Kidney (tissue), 14 donors: ENCODE results near the gene RAPGEF1. TPM values are rescaled to one million over a fixed set of nuclear protein-coding genes. Genes with fewer than 3 reads are reported as not detected.

ENCODE experiments used
- DNase-seq, 5 donors: peaks; one replicate each; pipeline ENCODE4 v3.0.0-alpha.2; 2013 to 2020
- FAIRE-seq: peaks from 2 replicates; lab custom pipeline; 2012; peaks lifted over from hg19 to GRCh38; lab: Jason Lieb, UNC
- H3K27ac ChIP-seq, 2 donors: one replicate each; pipeline ENCODE4 v1.7.0; 2013; ENCODE audit warnings: low read depth in 2 of 2, low read length in 2 of 2, inconsistent platforms in 1 of 2
- H3K27me3 ChIP-seq: one replicate; pipeline ENCODE4 v1.7.1; 2013; ENCODE audit warnings: low read length, inconsistent platforms; ENCODE audit not compliant: control insufficient read depth, insufficient read depth
- H3K36me3 ChIP-seq, 3 donors: one replicate each; pipeline versions ENCODE4 v1.7.0 to v1.7.1; 2013; ENCODE audit warnings: low read length in 3 of 3, control low read depth in 1 of 3, inconsistent platforms in 1 of 3; ENCODE audit not compliant: insufficient read depth in 3 of 3, control insufficient read depth in 2 of 3
- H3K4me1 ChIP-seq, 3 donors: one replicate each; pipeline versions ENCODE4 v1.7.0 to v1.7.1; 2013; ENCODE audit warnings: low read length in 3 of 3, inconsistent platforms in 1 of 3, low read depth in 1 of 3; ENCODE audit not compliant: control insufficient read depth in 2 of 3, insufficient read depth in 2 of 3
- H3K4me3 ChIP-seq, 3 donors: one replicate each; pipeline versions ENCODE4 v1.7.0 to v1.8.1; 2013; ENCODE audit warnings: low read length in 3 of 3, control low read depth in 1 of 3, inconsistent platforms in 1 of 3
- H3K9ac ChIP-seq, 3 donors: one replicate each; pipeline versions ENCODE4 v1.7.0 to v1.7.1; 2013; ENCODE audit warnings: low read length in 3 of 3, control low read depth in 1 of 3, inconsistent platforms in 1 of 3
- H3K9me3 ChIP-seq, 3 donors: one replicate each; pipeline versions ENCODE4 v1.7.0 to v1.7.1; 2013; ENCODE audit warnings: low read length in 3 of 3, control low read depth in 1 of 3, inconsistent platforms in 1 of 3; ENCODE audit not compliant: control insufficient read depth in 2 of 3, insufficient read depth in 1 of 3
- CTCF ChIP-seq: IDR thresholded peaks from 3 replicates; pipeline ENCODE4 v1.5.1; 2012; ENCODE audit warnings: mild to moderate bottlenecking, moderate library complexity, borderline replicate concordance; ENCODE audit not compliant: insufficient read depth; ENCODE audit errors: extremely low read depth
- intact Hi-C: fragments of 100-400 bp; cut with DNase I; formaldehyde crosslinking; loops from one replicate; pipeline ENCODE4 v1.11.1; 2022
- polyA plus RNA-seq: library from polyadenylated mRNA; stranded (reverse); fragments of 350-450 nt; fragmentation: Illumina TruSeq; extraction: RNeasy Lipid Tissue Mini Kit (QIAGEN cat#74804); gene quantifications from one replicate; pipeline ENCODE4 v1.2.3, GENCODE V29; 2014; ENCODE audit warnings: low read depth, low replicate concordance; ENCODE audit not compliant: insufficient read depth
- total RNA-seq: library from RNA; stranded (reverse); fragmentation: NEBNext Ultra II Directional; extraction: Animal tissue kit (Norgen Biotek cat#: 25700); gene quantifications from one replicate; pipeline ENCODE4 v1.2.1, GENCODE V29; 2021
- donor health status: control.
- donor health status: control.
- donor health status: control.
- donor health status: control.
- donor health status: control.
- donor health status: DM: yes; HTN: yes; CAD: no.
- donor health status: Normal renal cell carcinoma (clear cell type).

RAPGEF1 gene
- total and polyA plus RNA-seq, 2 donors from 2014 or later = 15.5 to 79.7 TPM

- Histone ChIP-seq H3K4me3 (peak overlapping the region in 1 of 3 donors; percentile 18), H3K4me1 (peaks cover 0 to 51% (median 31%) of the 10 kb centered on the region in 3 donors), H3K36me3 (no peaks in the 10 kb centered on the region), H3K9ac (no peak overlapping the region), H3K27me3 (no peaks in the 10 kb centered on the region), H3K9me3 (no peaks in the 10 kb centered on the region), H3K27ac (peak overlapping the region in 1 of 2 donors; percentile 51)
- intact Hi-C loops = no loop called here
- TF ChIP-seq CTCF = no peak
- no peak for FAIRE-seq
- no peak for DNase-seq
These were observed 32.1 kb downstream of the RAPGEF1 start for GRCh38 chr9:131707733-131708157.

DNA sequence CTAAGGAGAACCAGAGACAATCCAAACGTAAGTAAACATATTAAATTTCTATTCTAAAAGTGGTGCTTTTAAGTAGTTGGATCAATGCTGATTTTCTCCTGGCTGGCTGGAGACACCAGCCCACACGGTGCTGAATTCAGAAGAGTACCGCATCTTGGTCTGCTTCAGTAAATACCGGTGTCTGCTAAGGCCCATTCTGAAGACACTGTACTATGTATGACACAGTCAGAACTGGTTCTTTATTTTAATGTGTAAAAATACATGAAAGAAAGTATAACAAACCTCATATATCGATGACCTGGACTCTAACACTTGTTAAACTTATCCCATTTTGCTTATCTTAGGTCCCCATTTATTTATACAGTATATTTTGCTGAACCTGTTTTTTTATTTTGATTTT lies 32.8 kb downstream of the RAPGEF1 start:
- intact Hi-C loops = no loop called here
- H3K9ac ChIP-seq = no peak overlapping the region

GRCh38 chr9:131706608-131706970 lies 33.3 kb downstream of the RAPGEF1 start:
- H3K9me3 ChIP-seq = no peaks in the 10 kb centered on the region
- FAIRE-seq (no peak), DNase-seq (no peak)
- intact Hi-C loops = no loop called here
- no peaks in the 10 kb centered on the region for H3K27me3 ChIP-seq
- H3K36me3 ChIP-seq = no peaks in the 10 kb centered on the region
- peaks cover 0 to 44% (median 27%) of the 10 kb centered on the region in 3 donors for H3K4me1 ChIP-seq
- no peak overlapping the region for H3K9ac ChIP-seq
- H3K27ac ChIP-seq = peak overlapping the region in 1 of 2 donors; percentile 58
- no peak for TF ChIP-seq CTCF
- no peak overlapping the region for H3K4me3 ChIP-seq

More for the DNA sequence above, 32.8 kb downstream of the RAPGEF1 start:
- DNase-seq (no peak), FAIRE-seq (no peak)
- no peak overlapping the region for H3K4me3 ChIP-seq
- no peaks in the 10 kb centered on the region for H3K9me3 ChIP-seq
- H3K27me3 ChIP-seq = no peaks in the 10 kb centered on the region
- H3K27ac ChIP-seq = peak overlapping the region in 1 of 2 donors; percentile 58
- TF ChIP-seq CTCF = no peak
- H3K36me3 ChIP-seq = no peaks in the 10 kb centered on the region
- H3K4me1 ChIP-seq = peaks cover 0 to 46% (median 28%) of the 10 kb centered on the region in 3 donors

GRCh38 chr9:131704988-131705387 lies 34.9 kb downstream of the RAPGEF1 start:
- TF ChIP-seq CTCF = no peak
- intact Hi-C loops = no loop called here
- peaks cover 0 to 40% (median 31%) of the 10 kb centered on the region in 3 donors for H3K4me1 ChIP-seq
- H3K27me3 ChIP-seq = no peaks in the 10 kb centered on the region
- no peak for DNase-seq
- FAIRE-seq = no peak
- no peaks in the 10 kb centered on the region for H3K36me3 ChIP-seq
- peak overlapping the region; percentile 66 to 68 for H3K27ac ChIP-seq
- H3K4me3 ChIP-seq = no peak overlapping the region
- no peaks in the 10 kb centered on the region for H3K9me3 ChIP-seq
- peak overlapping the region in 1 of 3 donors; percentile 71 for H3K9ac ChIP-seq
